HEK293T (cell line): ENCODE data around the gene COL9A3.

Experiments
- CTCF ChIA-PET: fragments of 350-600 bp; formaldehyde crosslinking; extraction: SDS; loops from one replicate; lab custom pipeline; 2021; ENCODE audit warnings: antibody characterized with exemption, inconsistent platforms; lab: Yijun Ruan, JAX
- POLR2A ChIA-PET: fragments of 350-600 bp; formaldehyde crosslinking; extraction: SDS; loops from one replicate; lab custom pipeline; 2020; ENCODE audit warnings: antibody characterized with exemption, inconsistent platforms; lab: Yijun Ruan, JAX
- DNase-seq: peaks from one replicate; pipeline ENCODE4 v3.0.0; 2012; ENCODE audit warnings: mixed read lengths; ENCODE audit errors: extremely low spot score
- ARNT ChIP-seq: fragments of 450-650 bp; IDR thresholded peaks from 2 replicates; pipeline ENCODE4 v1.6.1; 2017; ENCODE audit warnings: mild to moderate bottlenecking
- BHLHE40 ChIP-seq: fragments of 450-650 bp; IDR thresholded peaks from 2 replicates; pipeline ENCODE4 v1.6.1; 2016; ENCODE audit warnings: mild to moderate bottlenecking, moderate library complexity, borderline replicate concordance
- CTBP1 ChIP-seq: fragments of 450-650 bp; IDR thresholded peaks from 2 replicates; pipeline ENCODE4 v1.6.1; 2016; ENCODE audit warnings: borderline replicate concordance
- ELF4 ChIP-seq: fragments of 450-650 bp; IDR thresholded peaks from 2 replicates; pipeline ENCODE4 v1.6.1; 2017; ENCODE audit warnings: antibody characterized with exemption
- FOXA1 ChIP-seq: fragments of 450-650 bp; IDR thresholded peaks from 2 replicates; pipeline ENCODE4 v1.6.1; 2016; ENCODE audit warnings: mild to moderate bottlenecking
- FOXK2 ChIP-seq: fragments of 450-650 bp; IDR thresholded peaks from 2 replicates; pipeline ENCODE4 v1.6.1; 2016; ENCODE audit warnings: mild to moderate bottlenecking
- FOXM1 ChIP-seq: fragments of 450-650 bp; IDR thresholded peaks from 2 replicates; pipeline ENCODE4 v1.6.1; 2017; ENCODE audit warnings: mild to moderate bottlenecking, borderline replicate concordance
- HDGF ChIP-seq: fragments of 450-650 bp; IDR thresholded peaks from 2 replicates; pipeline ENCODE4 v1.6.1; 2017; ENCODE audit warnings: antibody characterized with exemption, borderline replicate concordance
- L3MBTL2 ChIP-seq: fragments of 450-650 bp; conservative IDR thresholded peaks from 2 replicates; pipeline ENCODE4 v1.6.1; 2016; ENCODE audit warnings: mild to moderate bottlenecking
- LEF1 ChIP-seq: fragments of 450-650 bp; IDR thresholded peaks from 2 replicates; pipeline ENCODE4 v1.6.1; 2017; ENCODE audit warnings: mild to moderate bottlenecking, borderline replicate concordance
- NFRKB ChIP-seq: fragments of 450-650 bp; IDR thresholded peaks from 2 replicates; pipeline ENCODE4 v1.6.1; 2016; ENCODE audit warnings: mild to moderate bottlenecking, moderate library complexity
- PKNOX1 ChIP-seq: fragments of 450-650 bp; IDR thresholded peaks from 2 replicates; pipeline ENCODE4 v1.6.1; 2016
- SP1 ChIP-seq: fragments of 450-650 bp; IDR thresholded peaks from 2 replicates; pipeline ENCODE4 v1.6.1; 2017
- SUZ12 ChIP-seq: fragments of 450-650 bp; IDR thresholded peaks from 2 replicates; pipeline ENCODE4 v1.6.1; 2016; ENCODE audit warnings: mild to moderate bottlenecking
- TARDBP ChIP-seq: fragments of 450-650 bp; IDR thresholded peaks from 2 replicates; pipeline ENCODE4 v1.6.1; 2016
- ZNF384 ChIP-seq: fragments of 450-650 bp; IDR thresholded peaks from 2 replicates; pipeline ENCODE4 v1.6.1; 2016

COL9A3 gene

DNA sequence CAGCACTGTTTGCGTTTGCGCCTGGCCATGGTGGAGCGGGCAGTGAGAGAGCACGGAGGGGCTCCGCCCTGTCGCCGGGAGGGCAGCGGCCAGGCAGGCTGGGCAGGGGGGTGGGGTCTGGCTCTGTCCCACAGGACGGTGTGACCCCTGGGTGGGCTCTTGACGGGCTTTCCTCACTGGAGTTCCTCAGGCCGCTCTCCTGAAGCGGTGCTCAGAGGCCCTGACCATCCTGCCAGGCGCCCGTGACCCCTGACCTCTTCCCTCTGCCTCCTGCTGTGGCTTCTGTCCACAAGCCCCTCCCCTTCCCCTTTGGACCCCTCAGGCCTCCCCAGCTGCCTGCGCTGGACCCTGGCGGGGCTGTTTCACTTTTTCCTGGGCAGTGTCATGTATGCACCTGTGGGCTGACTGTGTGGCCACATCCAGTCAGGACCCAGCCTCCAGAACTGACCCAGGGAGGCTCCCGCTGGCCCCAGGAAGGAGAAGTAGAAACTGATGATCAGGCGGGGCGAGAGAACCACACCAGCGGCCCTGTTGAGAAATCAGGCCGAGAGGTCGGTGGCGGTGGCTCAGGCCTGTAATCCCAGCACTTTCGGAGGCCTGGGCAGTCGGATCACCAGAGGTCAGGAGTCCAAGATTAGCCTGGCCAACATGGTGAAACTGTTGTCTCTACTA lies 11.0 kb upstream of the COL9A3 start:
- DNase-seq, result no peak
- POLR2A ChIA-PET, result interaction anchor here (3.5 kb wide), 1 partner anchor 11 kb away, joined by 25 read pairs; the partner anchor contains the start of gene MRGBP
- no peak for TF ChIP-seq TARDBP
- CTCF ChIA-PET, result interaction anchor here (1.0 kb wide), 1 partner anchor 42 kb away, joined by 3 read pairs; no protein-coding TSS in a partner anchor

- ChIA-PET CTCF (interaction anchor here (1.0 kb wide), 1 partner anchor 41 kb away, joined by 3 read pairs; no protein-coding TSS in a partner anchor), POLR2A (no interaction called here)
- no peak for TF ChIP-seq BHLHE40
- TF ChIP-seq TARDBP, result no peak
- TF ChIP-seq PKNOX1, result no peak
- no peak for DNase-seq
Observed at GRCh38 chr20:62806383-62807050, 10.3 kb upstream of the COL9A3 start.

GRCh38 chr20:62807444-62808210 lies 9.2 kb upstream of the COL9A3 start:
- TF ChIP-seq LEF1 (no peak), FOXK2 (no peak), BHLHE40 (no peak), ELF4 (no peak)
- DNase-seq, result no peak
- ChIA-PET CTCF (interaction anchor here (0.8 to 1.0 kb wide), 2 partner anchors 155 to 311 kb away, joined by 3 to 4 read pairs; no protein-coding TSS in a partner anchor), POLR2A (interaction anchor here (0.6 to 4.4 kb wide), 3 partner anchors 12 to 165 kb away, joined by 3 to 21 read pairs (median 3); partner anchors contain the start of gene MRGBP)

- no peak for TF ChIP-seq TARDBP
- no peak for TF ChIP-seq ELF4
- peak; percentile 78 for DNase-seq
- POLR2A ChIA-PET, result interaction anchor here (0.6 to 4.4 kb wide), 3 partner anchors 13 to 165 kb away, joined by 3 to 21 read pairs (median 3); partner anchors contain the start of gene MRGBP
- CTCF ChIA-PET, result interaction anchor here (0.6 to 1.0 kb wide), 8 partner anchors 12 to 314 kb away, joined by 3 to 8 read pairs (median 3); partner anchors contain the start of gene MRGBP
Observed at GRCh38 chr20:62808211-62808865, 8.5 kb upstream of the COL9A3 start.

DNA sequence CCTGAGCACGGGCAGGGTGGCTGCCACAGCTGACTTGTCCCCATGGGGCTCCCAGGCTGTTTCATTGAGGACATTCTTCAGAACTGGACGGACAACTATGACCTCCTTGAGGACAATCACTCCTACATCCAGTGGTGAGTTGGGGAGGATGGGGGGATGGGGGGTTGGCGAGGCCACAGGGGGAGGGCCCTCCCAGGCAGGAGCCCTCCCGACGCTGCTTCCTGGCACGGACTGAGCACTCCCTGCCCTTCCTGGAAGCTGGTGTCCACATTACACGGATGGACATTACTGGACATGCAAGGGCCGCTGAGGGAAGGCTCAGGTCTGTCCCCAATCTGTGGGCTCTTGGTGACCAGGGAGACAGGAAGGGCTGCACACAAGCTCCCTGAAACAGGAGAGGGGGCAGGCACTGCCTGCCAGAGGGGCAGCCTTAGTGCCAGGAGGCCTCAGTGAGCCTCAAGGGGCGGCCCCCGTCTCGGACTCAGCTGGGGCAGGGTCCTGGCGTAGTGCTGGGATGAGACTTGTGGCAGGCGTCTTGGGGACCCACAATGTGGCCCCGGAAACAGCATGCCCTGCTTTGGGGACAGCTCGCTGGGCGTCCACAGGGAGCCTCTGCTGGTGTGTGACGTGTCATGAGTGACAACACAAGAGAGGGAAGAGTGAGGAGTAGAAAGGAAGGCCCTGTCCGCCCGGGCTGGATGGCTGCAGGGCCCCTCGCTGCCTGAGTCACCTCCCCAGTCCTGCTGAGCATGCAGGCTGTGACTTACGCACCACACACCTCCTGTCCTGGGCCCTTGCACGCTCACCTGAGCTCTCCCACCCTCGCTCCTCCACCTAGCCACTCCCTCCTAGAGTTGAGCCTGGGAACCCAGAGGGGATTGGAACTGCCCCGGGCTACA lies 7.1 kb upstream of the COL9A3 start:
- DNase-seq, result no peak
- POLR2A ChIA-PET, result interaction anchor here (4.4 kb wide), 1 partner anchor 15 kb away, joined by 21 read pairs; the partner anchor contains the start of gene MRGBP
- TF ChIP-seq CTBP1 (no peak), SP1 (no peak), TARDBP (no peak), ELF4 (no peak), L3MBTL2 (no peak), FOXM1 (no peak), NFRKB (no peak), ZNF384 (no peak), LEF1 (no peak)
- CTCF ChIA-PET, result no interaction called here

- TF ChIP-seq ELF4, result no peak
- TF ChIP-seq NFRKB, result no peak
- TF ChIP-seq PKNOX1, result no peak
- no peak for TF ChIP-seq FOXM1
- no peak for TF ChIP-seq TARDBP
- no peak for TF ChIP-seq BHLHE40
- no peak for TF ChIP-seq ARNT
- no peak for TF ChIP-seq LEF1
- no peak for TF ChIP-seq FOXK2
- no peak for TF ChIP-seq SUZ12
- no peak for TF ChIP-seq SP1
- no peak for TF ChIP-seq FOXA1
- no peak for TF ChIP-seq CTBP1
- no peak for TF ChIP-seq HDGF
- TF ChIP-seq ZNF384, result no peak
- TF ChIP-seq L3MBTL2, result no peak
- ChIA-PET CTCF (no interaction called here), POLR2A (interaction anchor here (4.4 kb wide), 1 partner anchor 16 kb away, joined by 21 read pairs; the partner anchor contains the start of gene MRGBP)
- DNase-seq, result no peak
Observed at GRCh38 chr20:62811320-62811719, 5.5 kb upstream of the COL9A3 start.
